Endometrium (tissue), 2 donors: ENCODE measurements around the gene FHOD3.

ENCODE experiments used
- FAIRE-seq: peaks from 2 replicates; lab custom pipeline; 2012; peaks lifted over from hg19 to GRCh38; lab: Jason Lieb, UNC
- donor health status: control.
- donor health status: control.

Gene FHOD3

DNA sequence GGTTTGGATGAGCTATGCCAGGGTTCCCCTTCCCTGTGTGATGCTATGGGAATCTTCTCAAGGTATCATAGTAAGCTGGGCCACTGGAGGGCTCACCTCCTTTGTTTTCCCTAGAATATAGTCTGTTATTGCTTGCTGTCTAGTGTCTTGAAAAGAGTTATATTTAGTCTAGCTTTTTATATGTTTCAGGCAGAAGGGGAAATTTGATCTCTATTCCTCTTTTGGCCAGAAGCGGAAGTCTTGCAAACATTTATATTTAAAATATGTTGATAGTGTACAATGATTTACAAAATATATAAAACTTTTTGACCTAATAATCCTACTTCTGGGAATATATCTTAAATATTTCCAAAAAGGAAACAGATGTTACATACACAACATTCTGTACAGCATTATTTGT lies 260.7 kb downstream of the FHOD3 start:
- FAIRE-seq: peak; percentile 85

DNA sequence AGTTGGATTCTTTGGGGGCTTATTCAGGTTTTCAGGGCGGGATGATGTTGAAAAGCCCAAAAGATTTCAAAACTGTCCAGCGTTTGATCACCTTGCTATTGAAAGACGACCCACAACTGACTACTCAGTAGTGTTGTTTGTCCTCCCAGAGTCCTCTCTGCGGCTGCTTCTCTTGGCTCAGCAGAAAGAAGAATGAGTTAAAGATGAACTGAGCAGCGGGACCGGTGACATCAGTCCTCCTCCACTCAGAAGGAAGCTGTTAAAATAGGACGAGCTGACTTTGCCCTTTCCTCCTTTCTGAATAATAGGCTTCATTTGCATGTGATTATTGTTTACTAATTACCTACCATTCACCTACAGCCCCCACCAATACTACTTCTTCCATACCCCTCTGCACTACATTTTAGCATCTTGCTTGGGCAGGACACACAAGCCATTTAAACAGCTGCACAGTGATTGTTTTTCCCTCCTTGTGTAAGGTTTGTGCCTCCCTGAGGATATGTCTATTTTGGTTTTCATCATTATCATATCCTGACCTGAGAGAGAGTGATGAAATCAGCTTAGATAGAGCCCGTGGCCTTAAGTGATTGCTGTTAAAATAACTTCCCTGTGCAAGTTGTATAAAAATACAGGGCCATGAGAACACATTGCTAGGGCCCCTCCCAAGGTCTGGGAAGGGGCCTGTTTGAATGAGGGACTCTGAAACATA lies 261.8 kb downstream of the FHOD3 start:
- no peak for FAIRE-seq

DNA sequence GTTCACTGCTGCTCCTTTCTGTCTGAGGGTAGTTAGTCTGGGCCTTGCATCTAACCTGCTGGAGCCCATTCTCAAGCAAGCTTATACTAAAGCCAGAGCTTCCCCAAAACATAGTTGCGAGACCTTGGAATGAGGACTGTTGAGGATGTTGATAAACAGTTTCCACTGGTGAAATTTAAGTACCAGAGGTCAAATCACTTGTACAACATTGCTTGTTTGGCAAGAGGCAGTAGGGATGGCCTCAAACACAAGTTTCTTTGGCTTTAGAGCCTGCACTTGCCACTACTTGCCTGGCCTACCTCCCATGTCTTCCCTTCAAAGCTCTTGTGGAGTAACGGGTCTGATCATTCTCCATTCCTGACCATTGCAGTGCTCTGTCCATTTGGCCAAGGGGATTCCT lies 262.7 kb downstream of the FHOD3 start:
- no peak for FAIRE-seq

DNA sequence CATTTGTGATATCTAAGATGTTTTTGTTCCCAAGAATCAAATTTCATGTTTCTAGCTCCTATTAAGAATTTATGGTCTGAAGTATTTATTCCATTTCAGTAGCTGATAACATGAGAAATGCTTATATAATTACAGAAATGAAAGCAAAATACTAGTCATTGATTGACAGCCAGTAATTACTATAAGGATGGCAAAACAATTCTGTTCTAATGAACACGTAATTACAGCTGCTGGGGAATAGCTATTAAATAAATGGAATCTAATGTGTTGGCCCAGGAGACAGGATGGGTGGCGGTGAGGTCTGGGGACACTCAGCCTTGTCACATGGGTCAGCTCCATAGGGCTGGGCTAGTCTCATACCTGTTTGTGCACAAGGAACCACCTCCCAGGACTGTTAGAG lies 263.5 kb downstream of the FHOD3 start:
- no peak for FAIRE-seq

DNA sequence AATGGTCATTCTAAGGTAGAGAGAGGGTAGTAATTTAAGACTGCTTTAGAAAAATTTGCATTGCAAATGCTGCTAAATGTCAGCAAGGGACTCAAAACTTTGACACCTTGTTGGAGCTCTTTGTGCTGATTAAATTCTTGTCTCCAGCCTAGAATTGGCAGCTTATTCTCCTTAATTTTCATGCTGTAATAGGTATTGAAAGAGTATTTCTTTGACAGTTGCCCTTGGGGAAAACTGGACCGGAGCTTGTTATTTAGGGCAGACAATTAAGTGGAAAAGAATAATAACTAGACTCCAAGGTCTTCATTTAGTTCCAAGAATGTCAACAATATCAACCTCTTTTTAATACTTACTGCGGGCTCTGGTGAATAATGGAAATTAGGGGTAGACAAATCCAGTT lies 267.3 kb downstream of the FHOD3 start:
- peak; percentile 23 for FAIRE-seq

DNA sequence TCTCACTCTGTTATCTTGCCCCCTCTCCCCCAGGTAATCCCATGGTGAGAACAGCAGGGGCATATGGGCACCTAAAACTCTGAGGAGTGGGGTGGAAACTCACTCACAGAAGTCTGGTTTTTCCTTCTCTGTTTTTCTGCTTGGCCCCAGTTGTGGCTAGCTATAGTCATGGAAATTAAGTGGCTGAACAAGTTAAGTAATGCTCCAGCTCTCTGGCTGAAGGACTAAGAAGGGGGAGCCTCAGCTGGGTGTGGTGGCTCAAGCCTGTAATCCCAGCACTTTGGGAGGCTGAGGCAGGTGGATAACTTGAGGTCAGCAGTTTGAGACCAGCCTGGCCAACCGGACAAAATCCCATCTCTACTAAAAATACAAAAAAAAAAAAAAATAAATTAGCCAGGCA lies 270.3 kb downstream of the FHOD3 start:
- FAIRE-seq: no peak

DNA sequence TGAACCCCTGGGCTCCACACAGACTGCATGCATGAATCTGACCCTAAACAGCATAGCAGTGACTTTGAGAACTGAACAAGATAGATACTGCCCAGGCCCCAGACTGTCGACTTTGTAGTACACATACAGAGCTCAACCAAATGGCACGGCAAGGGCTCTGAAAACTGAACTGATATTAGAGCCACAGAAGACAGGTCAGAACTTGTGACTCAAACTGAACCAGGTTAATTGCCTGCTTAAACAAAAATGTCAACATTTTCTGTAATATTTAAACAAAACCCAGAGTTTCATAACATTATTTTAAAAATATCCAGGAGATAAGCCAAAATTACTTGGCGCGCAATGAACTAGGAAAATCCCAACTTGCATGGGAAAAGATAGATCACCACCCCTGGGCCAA lies 271.0 kb downstream of the FHOD3 start:
- peak; percentile 94 for FAIRE-seq

DNA sequence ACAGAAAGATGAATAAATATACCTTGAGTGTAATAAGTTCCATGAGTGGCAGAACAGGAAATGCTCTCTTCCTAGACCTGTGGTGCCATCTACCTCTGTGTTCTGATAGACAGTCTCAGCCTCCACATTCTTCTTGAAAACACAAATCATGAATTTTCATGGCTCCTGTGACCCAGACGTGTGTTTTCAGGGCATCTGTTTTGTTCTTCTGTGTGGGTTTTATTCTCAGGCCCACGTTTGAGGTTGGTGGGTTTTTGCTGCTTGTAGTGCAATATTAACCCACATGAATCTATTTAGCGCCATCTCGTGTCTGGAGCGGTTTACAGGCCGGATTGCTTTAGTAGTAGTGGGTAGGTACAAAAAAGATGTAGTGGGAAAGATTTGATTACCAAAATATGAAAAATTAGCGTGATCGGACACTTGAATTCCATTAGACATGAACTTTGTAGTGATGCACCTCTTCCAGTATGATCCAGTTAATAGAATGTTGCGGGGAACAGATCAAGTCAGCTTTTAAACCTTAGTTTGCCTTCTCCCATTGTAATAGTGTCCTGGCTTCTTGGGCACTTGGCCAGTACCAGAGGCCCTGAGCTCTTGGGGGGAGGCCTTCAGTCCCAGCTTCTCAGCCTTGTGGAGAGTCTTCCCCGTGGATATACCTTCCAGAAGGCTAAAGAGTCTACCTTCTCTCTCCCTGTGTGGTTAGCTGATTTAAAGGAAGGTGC lies 274.8 kb downstream of the FHOD3 start:
- FAIRE-seq: no peak

DNA sequence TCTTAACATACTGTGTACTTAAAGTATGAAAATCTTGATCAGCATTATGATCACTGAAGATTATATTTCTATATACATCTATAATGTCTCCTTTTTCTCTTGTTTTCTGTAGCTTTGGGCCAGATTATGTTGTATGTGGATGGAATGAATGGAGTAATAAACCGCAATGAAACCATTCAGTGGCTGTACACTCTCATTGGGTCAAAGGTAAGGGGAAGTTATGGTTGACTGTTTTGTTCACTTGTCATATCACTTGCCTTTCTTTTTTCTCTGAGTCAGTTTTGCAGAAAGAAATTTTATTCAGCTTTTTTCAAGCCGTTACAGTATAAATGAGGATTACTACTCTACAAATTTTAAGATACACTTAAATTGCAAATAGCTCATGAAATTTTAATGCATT lies 278.8 kb downstream of the FHOD3 start:
- FAIRE-seq: no peak

DNA sequence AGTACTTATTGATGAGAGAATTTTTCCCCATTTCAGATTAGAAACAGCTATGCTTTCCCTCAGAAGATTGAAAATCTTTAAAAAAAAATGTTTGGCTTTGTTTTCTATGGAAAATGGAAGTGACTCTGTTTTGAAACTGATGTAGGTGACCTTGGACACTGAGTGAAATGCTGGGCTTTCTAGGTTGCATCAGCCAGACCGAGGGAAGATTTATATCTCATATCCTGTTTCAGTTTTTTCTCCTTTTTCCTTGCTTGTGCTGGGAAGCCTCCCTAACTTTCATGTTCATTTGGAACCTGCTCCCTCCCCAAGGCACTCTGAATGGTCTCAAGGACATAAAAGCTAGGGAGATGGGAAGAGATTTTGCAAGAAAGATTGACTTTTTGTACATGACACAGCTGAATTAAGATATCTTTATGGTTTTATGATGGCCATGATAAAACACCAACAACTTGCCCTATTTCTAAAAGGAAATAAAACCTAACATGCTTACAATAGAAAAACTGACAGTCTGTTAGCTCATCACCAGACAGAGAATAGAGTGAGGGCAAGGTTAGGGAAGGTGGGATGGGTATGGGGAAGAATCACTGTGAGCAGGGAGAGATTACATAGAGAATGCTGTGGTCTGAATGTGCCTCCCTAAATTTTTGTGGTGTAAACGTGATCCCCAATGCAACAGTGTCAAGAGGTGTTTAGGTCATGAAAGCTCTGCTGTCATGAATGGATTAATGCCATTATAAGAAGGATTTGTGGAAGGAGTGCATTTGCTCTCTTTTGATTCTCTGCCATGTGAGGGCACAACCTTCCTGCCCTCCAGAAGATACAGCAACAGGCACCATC lies 281.6 kb downstream of the FHOD3 start:
- FAIRE-seq: peak; percentile 82

DNA sequence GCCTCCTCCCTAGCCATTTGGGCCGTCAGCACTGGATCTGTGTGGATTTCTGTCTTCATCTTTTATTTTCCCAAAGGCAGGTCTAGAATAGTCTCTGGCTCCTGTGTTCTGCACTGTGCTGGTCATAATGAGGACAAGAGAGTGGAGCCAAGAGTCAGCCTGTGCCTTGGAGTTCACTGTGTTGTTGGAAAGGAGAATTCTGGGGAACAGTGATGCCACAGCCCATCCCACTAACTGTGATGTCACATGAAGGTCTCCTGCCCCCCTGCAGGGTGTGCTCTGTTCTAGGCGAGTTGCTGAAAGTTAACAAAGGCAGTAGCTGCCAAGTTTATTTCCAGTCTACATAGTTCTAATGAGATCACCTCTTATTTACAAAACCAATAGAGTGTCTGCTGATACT lies 282.8 kb downstream of the FHOD3 start:
- no peak for FAIRE-seq

DNA sequence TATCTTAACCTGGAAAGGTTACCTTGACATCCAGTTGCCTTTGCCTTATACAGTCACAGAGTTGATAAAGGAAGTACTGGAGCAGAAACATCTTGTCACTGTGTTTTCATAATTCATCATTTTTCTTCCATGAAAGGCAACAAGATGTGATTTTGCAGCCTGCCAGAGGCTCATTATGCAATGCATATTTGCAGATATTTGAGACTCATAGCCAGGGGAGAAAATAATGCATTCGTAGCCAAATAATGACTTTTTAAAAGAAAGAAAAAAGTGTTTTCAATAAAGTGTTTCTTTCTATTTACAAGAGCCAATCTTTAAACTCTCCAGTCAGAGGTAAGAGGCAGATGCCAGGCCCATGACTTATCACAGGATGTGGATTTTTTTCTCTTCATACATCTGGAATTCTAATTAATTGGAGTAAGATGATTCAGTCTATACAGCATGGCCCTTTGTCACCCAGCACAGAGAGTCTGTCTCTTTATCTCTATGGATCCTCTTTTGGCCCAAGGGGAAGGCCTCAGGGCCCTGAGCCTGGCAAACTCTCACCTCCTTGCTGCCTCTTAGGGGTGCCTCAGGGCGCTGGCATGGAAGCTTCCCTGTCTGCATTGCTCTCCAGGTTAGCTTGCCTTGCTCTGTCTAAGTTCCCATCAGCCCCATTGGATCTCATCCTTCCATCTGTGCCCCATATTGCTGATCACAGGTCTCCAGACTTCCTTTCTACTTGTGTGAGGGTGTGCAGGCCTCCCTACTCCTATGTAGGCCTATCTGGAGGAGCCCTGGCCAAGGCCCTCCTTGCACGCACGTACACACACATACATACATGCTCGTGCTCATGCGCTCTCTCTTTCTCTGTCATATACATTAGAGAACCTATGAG lies 283.6 kb downstream of the FHOD3 start:
- no peak for FAIRE-seq

DNA sequence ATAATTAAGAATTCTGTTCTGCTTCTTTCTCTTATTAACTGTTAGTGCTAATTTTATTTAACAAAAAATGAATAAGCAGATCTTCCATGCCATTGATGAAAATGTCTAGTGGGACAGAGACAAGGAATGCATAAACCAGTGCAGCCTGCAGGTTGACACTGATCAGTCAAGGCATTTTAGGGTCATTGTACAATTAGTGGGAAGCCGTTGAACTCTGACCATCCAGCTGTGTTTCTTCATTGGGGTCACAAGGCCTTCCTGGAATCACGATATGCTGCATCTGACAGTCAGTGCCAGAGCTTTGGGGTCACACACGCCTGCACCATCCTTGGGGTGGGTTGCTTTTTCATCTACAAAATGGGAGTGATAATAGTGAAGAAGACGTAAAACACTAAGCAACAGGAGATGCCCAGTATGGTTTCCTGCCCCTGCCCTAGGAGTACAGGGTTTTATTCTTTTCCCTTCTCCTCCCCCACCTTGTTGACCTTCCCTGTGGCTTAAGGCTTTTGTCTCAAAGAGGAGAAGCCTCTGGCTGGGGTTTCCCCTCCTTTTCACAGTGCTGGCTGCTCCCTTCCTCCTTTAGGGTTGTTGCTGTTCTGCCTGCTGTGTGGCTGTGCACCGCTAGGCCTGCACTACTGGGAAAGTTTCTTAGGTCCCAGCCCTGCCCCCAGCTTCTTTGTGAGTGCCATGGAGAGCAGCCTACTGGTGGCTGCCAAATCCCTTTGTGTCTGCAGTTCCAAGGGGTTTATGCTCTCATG lies 285.7 kb downstream of the FHOD3 start:
- FAIRE-seq: no peak

DNA sequence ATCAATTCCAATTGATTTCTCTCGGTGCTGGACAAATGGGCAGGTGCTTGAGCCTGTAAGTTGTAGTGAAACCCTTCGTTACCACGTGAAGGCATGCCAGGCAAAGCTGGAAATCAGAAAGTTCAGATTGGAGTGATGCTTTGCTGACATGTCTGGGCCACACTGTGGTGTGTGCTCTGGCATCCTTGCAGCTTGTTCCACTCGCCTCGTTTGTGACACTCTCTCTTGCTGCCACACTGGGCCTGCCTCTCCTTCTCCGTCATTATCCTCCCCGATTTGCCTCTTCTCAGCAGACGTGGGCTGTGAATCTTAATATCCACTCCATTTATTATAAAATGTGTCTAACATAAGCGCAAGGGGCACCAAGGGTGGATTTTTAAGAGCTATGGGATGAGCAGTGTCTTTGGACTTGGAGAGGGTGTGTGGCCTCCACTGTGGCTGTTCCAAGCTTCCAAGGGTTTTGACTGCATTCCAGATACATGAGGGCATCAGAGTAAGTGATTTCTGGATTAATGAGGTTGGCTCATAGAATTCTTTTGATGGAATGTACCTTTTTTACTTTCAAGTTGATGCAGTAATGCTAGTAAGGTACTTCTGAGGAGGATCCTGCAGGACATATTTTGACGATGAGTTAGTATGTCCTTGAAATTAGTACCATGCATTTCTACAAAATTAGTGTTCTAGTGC lies 292.5 kb downstream of the FHOD3 start:
- no peak for FAIRE-seq

DNA sequence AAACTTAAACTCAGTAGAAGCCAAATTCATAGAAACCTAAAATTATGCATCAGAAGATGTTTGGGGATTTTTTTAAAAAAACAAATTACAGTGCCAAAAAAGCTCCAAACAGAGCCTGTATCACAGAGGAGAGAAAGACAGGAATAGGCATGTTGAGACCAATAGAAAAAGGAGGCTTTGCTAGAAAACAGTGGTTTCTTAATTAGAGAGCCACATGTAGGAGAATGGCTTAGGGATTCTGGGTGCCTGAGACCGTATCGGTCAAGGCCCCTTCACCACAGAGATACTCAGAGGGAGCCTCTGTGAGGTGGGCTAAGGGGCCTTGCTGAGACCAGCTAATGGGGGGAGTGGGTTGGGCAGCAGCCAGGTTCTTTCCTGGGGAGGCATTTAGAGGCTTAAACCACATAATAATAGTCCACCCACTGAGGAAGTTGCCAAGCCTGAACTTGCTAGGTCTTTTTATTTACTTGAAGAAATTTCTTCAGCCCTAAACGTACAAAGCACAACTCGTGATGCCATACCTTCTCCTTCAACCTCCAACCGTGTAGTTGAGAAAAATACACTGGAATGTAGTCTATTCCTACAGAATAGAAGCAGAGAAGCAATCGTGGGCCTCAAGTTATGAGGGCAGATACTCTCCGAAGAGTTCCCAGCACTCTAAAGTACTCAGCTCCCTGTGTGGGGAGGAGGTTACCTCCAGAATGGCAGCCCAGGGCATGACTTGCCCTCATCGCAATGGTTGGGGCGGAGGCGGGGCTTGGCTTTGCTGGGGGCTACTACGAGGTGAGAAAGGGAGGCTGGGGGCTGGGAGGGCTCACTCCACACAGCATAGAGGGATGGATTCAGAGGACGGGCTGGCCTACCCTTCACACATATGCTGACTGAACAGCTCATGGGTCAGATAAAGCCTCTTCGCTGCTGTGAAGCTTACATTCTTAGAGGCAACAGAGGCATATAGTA lies 293.4 kb downstream of the FHOD3 start:
- no peak for FAIRE-seq

DNA sequence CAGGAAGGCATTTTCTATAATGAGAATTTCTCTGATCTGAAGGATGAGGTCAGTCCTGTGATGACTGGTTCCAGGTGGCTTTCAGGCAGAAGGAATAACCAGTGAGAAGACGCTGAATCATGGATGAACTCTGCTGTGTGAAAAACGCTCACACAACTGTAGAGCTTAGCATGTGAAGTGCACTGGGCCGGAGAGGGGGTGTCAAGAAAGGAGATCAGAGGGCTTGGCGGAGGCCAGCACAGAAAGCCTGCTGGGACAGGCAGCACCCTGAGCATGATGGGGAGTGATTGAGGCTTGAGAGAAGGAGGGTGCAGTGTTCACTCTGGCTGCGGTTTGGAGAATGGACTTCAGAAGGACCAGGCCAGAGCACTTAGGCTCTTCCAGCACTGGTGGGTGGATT lies 294.8 kb downstream of the FHOD3 start:
- no peak for FAIRE-seq

DNA sequence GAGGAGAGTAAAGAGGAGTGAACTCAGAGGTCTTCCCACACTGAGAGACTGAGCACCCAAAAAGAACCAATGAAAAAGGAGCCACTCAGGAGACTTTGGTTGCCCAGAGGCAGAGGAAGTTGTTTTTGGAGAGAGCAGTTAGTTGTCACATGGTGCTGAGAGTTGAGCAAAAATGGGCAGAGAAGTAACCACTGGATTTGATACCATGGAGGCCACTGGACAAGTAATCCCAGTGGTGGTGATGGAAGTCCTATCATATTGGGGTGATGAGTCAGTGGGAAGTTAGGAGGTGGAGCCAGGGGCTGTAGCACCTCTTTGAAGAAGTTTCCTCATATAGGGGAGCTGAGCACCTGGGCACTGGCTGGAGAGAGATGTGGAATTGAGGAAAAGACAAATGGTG lies 295.5 kb downstream of the FHOD3 start:
- no peak for FAIRE-seq

DNA sequence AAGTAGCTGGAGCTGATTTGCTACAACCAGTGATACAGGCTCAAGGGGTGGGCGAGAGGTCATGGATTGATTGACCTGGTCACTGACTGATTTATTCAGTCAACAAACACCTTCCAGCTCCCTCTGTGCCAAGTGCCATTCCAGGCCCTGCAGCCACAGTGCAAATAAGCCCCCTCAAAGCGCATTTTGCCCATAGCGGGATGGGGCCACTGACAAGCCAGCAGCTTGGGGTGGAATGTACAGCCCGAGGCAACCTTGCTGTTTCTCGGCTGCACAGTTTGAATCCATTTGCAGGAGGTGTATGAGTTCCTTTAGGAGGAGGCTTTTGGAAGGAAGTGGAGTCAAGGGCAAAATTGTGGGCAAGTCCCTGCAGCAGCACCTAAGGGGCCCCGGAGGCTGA lies 296.1 kb downstream of the FHOD3 start:
- FAIRE-seq: no peak

DNA sequence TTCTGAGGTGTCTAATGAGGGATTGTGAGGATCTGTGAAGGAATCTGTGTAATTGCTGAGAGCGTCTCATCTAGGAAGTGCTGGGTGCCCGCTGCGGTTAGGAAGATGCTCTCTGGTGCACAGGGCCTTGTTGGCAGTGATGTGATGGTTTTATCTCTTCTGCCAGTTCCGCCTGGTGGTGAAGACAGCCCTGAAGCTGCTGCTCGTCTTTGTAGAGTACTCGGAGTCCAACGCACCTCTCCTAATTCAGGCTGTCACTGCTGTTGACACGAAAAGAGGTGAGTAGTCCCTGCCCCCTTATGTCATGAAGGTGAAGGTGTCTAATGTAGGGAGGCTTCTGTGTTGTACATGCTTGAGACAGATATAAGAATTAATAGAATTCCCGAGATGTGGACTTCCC lies 297.1 kb downstream of the FHOD3 start:
- no peak for FAIRE-seq
